ENCODE data around the gene FLACC1. TPM values are rescaled to one million over a fixed set of nuclear protein-coding genes. Genes with fewer than 3 reads are reported as not detected.

The FLACC1 gene
- total and polyA plus RNA-seq, 9 of the 15 experiments (the other 6 are each of a cell fraction or from before 2014, with no cell fraction given), result 0.07 to 0.68 (median 0.22) TPM; not detected in 2

DNA sequence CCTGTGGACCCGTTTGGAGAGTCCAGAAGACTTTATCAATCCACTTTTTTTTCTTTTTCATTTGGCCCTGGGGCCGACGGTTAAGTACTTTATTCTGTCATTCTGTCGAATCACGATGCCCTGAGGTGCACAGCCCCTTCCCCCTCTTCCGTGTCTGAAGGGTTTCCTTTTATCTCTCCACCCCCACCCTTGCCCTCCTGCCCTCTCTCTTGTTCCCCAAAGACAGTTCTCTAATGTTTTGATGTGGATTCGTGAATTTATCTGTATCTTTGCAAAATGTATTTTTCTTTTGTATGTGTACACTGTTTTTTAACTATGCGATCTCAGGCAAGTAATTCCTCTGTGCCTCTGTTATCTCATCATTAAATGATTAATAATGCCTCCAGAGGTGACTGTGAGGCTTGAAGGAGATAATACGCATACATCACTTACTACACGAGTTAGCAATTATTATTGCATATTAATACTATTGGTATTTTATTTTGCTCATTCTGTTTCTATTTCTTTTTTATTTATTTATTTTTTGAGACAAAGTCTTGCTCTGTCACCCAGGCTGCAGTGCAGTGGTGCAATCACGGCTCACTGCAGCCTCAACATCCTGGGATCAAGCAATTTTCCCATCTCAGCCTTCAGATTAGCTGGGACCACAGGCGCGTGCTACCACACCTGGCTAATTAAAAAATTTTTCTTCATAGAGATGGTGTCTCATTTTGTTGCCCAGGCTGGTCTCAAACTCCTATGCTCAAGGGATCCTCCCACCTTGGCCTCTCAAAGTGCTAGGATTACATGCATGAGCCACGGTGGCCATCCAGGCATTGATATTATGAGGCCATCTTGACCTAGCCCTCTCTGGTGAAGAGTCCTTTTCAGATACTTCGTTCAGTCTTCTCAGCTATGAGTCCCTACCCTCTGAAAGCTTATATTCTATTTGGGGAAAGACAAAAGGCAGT, 98.2 kb downstream of the FLACC1 start (continued):
- TF ChIP-seq, protein P1, sequence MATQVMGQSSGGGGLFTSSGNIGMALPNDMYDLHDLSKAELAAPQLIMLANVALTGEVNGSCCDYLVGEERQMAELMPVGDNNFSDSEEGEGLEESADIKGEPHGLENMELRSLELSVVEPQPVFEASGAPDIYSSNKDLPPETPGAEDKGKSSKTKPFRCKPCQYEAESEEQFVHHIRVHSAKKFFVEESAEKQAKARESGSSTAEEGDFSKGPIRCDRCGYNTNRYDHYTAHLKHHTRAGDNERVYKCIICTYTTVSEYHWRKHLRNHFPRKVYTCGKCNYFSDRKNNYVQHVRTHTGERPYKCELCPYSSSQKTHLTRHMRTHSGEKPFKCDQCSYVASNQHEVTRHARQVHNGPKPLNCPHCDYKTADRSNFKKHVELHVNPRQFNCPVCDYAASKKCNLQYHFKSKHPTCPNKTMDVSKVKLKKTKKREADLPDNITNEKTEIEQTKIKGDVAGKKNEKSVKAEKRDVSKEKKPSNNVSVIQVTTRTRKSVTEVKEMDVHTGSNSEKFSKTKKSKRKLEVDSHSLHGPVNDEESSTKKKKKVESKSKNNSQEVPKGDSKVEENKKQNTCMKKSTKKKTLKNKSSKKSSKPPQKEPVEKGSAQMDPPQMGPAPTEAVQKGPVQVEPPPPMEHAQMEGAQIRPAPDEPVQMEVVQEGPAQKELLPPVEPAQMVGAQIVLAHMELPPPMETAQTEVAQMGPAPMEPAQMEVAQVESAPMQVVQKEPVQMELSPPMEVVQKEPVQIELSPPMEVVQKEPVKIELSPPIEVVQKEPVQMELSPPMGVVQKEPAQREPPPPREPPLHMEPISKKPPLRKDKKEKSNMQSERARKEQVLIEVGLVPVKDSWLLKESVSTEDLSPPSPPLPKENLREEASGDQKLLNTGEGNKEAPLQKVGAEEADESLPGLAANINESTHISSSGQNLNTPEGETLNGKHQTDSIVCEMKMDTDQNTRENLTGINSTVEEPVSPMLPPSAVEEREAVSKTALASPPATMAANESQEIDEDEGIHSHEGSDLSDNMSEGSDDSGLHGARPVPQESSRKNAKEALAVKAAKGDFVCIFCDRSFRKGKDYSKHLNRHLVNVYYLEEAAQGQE (IDR thresholded peaks at IDR 0.05; ENCODE audit: borderline replicate concordance), result peak; percentile 7; the same call in 1 of the 2 replicates
- TF ChIP-seq, protein P1 (CRISPR knock-in tag; IDR thresholded peaks at IDR 0.05; ENCODE audit: low read depth), result no peak
- TF ChIP-seq SNRNP70 (optimal IDR thresholded peaks at IDR 0.05; ENCODE audit: low read depth, low read length), result no peak
- TF ChIP-seq MAFG (tag; conservative IDR thresholded peaks at IDR 0.05), result 0 out of 2 replicates have a peak, but pooled peaks have one; percentile 17
- no peak for TF ChIP-seq HIVEP1 (CRISPR knock-in tag; IDR thresholded peaks at IDR 0.05)
- TF ChIP-seq DACH1 (IDR thresholded peaks at IDR 0.05; ENCODE audit: partially characterized antibody), result peak; percentile 74
- 0 out of 2 replicates have a peak, but pooled peaks have one; percentile 38 for TF ChIP-seq SMARCA4 (IDR thresholded peaks at IDR 0.05)
- no peak for TF ChIP-seq CC2D1A (IDR thresholded peaks at IDR 0.05)
- TF ChIP-seq MBD2 (IDR thresholded peaks at IDR 0.05; ENCODE audit: borderline replicate concordance, low read depth), result no peak
- TF ChIP-seq WHSC1 (IDR thresholded peaks at IDR 0.05; ENCODE audit: low read length), result no peak
